Measurements from ENCODE around the gene MSL3B.

The MSL3B gene

DNA sequence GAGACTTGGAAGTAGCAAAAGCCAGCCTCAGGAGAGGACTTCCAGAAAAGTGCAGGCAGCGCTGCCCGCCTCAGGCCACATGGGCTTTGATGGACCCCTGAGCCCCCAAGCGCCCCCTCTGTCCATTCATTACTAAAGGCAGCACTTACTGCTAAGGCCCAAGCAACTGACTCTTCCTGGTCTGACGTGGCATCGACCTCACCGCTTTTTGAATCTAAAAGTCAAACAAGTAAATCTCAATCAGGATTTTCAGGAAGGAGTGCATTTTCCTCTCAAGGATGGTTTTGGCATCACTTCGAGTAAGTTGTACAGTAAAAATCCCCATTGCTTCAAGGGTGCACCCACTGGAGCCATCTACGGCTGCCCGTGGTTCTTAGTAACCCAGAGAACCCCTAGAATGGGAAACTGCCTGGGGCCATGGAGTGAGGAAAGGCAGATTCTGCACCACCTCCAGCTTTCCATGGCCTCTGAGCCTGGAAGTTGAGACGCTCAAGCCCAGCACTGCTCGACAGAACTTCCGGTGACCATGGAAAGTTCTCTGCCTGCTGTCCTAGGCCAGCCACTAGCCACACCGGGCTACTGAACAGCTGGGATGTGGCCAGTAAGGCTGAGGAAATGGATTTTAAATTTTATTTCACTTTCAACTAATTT, 20.8 kb downstream of the MSL3B start:
- Histone ChIP-seq H3K36me3 (ENCODE audit: insufficient read depth) (no peaks in the 10 kb centered on the region), H3K27ac (ENCODE audit: low read depth) (no peak overlapping the region), H3K4me1 (ENCODE audit: insufficient read depth) (no peaks in the 10 kb centered on the region), H3K4me3 (ENCODE audit: low read depth, low read length) (no peak overlapping the region)
- no peak for DNase-seq (ENCODE audit: extremely low spot score)
- WGBS = 98% methylated on average over 13 of the region's 13 CpGs

DNA sequence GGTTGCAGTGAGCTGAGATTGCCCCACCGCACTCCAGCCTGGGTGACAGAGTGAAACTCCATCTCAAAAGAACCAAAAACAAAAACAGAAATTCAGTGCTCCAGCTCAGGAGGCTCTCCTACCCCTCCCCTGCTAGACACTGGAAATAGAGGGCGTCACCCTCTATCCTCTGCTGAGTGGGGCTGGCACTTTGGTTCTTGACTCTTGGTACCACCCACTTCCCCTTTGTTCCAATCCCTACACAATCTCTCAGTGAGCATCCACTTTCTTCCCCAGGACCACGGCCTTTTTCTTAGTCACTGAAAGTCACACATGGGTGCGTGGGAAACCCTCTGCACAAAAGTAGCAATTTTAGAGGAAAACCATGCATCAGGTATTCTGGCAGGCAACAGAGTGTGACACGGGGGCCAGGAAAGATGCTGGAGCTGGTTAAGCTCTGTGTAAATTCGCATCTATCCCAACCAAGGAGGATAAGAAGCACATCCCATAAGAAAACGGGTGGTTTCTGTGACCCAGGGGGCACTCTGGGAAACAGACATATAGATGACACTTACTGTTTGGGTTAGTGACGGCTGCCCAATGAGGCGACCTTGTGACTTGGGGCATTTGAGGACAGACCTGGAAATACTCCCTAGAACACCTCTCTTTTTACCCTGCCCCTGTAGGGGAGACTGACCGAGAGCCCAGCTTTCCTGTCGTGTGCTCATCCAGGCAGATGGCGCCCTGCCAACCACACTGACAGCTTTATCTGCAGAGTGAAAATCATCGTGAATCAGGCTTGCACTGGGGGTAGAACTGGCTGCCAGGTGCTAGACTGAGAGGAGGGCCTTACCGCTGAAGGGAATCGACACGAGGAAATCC, 21.6 kb downstream of the MSL3B start:
- Histone ChIP-seq H3K4me3 (ENCODE audit: low read depth, low read length) (no peak overlapping the region), H3K27ac (ENCODE audit: low read depth) (no peak overlapping the region), H3K36me3 (ENCODE audit: insufficient read depth) (no peaks in the 10 kb centered on the region), H3K4me1 (ENCODE audit: insufficient read depth) (no peaks in the 10 kb centered on the region)
- 81% methylated on average over 16 of the region's 16 CpGs for WGBS
- DNase-seq (ENCODE audit: extremely low spot score) = no peak

DNA sequence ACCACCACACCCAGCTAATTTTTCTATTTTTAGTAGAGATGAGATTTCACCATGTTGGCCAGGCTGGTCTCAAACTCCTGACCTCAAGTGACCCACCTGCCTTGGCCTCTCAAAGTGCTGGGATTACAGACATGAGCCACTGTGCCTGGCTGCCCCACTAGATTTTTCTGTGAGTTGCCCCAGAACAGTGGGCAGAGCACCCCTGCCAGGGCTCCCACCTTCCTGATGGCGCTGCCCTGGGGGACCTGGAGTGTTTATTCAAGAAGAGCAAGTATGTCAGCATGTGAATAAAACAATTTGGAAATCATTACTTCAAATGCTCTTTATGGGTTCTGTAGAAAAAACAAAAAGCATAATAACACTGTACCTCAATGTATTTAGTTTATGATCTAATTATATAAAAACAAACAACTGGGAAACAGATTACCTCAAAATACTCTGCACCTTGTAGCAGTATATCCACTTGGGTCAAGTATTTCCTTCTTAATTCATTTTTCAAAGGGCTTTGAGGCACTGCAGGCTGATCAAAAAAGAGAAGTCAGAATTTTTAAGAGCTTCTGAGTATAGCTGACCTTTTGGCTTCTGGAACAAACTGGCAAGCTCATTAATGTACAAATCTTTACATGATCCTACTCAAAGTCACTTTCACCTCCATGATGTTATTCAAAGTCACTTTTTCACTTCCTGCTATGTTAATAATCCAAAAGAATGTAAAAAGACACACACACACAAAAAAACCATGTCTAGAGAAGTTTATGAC, 22.7 kb downstream of the MSL3B start:
- no peak for DNase-seq (ENCODE audit: extremely low spot score)
- H3K36me3 ChIP-seq (ENCODE audit: insufficient read depth) = no peaks in the 10 kb centered on the region
- no peak overlapping the region for H3K27ac ChIP-seq (ENCODE audit: low read depth)
- WGBS = 96% methylated on average over 1 of the region's 1 CpG
- H3K4me1 ChIP-seq (ENCODE audit: insufficient read depth) = no peaks in the 10 kb centered on the region
- no peak overlapping the region for H3K4me3 ChIP-seq (ENCODE audit: low read depth, low read length)

DNA sequence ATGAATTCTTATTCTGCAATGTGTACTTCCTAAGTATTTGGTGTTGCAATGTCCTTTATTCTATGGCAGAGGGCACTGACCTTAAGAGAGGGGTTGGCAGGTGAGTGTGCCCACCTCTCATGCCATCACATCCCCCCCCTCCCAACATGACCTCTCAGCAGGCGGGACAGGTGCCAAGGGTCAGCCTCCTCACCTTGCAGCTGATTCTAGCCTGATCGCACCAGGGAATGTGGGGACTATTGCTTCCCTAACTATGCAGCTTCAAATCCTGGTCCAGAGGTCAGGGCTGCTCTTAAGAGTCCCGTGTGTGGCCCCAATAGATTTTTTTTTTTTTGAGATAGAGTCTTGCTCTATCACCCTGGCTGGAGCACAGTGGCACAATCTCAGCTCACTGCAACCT, 23.4 kb downstream of the MSL3B start:
- H3K36me3 ChIP-seq (ENCODE audit: insufficient read depth) = no peaks in the 10 kb centered on the region
- 95% methylated on average over 3 of the region's 3 CpGs for WGBS
- no peak for DNase-seq (ENCODE audit: extremely low spot score)

DNA sequence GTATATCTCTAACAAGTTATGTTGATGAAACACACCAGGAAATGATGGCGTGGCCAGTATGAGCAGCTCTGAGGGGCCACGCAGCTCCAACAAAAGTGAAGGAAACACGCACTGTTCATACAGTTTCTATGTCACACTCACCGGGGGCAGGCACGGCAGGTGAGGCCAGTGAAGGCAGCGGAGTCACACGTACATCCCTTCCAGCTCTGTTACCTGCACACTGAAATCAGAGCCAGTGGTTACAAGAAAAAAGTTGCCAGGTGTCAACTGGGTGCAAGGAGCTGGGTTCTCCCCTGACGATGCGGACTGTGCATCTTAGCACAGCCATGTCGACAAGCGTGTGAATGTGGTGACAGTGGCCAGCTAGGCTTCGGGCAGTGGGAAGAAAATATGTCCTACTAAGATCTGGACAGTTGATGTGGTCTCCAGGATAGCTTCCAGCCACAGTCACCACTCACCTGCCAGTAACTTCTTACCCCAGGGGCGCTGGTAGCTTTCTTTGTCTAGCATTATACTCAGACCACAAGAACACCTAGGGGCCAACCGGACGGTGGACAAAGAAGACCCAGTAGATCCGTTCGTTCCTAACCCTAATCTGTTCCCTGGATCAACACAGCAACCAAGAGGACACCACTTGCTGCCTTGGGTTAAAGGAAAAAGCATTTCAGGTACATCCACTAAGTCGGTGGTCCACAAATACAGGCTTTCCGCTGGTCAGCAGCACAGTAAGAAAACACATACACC, 23.9 kb downstream of the MSL3B start:
- H3K36me3 ChIP-seq (ENCODE audit: insufficient read depth) = no peaks in the 10 kb centered on the region
- 94% methylated on average over 19 of the region's 19 CpGs for WGBS

More for the DNA sequence above, 23.4 kb downstream of the MSL3B start:
- H3K27ac ChIP-seq (ENCODE audit: low read depth) = no peak overlapping the region
- H3K4me1 ChIP-seq (ENCODE audit: insufficient read depth) = no peaks in the 10 kb centered on the region
- H3K4me3 ChIP-seq (ENCODE audit: low read depth, low read length) = no peak overlapping the region

DNA sequence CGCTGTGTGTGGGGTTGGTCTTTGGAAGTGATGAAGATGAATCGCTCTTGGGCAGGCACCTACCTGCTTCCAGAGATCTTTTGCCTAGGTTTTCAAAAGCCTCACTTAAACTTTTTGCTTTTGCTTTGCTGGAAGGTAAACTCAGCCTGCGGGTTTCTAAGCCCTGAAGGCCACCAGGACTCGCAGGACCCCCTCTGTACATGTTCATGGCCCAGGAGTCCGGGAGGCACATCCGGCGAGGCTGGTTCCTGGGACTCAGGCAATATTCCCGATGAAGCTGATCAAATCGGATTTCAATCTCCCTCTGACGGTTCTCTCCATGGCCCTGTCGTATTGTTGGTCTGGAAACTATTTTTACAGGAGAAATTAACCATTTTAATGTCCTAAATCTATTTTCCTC, 27.0 kb downstream of the MSL3B start:
- H3K36me3 ChIP-seq (ENCODE audit: insufficient read depth) = no peaks in the 10 kb centered on the region
- 95% methylated on average over 11 of the region's 11 CpGs for WGBS
- no peak for DNase-seq (ENCODE audit: extremely low spot score)
- no peak overlapping the region for H3K4me3 ChIP-seq (ENCODE audit: low read depth, low read length)
- no peak overlapping the region for H3K27ac ChIP-seq (ENCODE audit: low read depth)
- no peaks in the 10 kb centered on the region for H3K4me1 ChIP-seq (ENCODE audit: insufficient read depth)

More for the DNA sequence above, 23.9 kb downstream of the MSL3B start:
- Histone ChIP-seq H3K27ac (ENCODE audit: low read depth) (no peak overlapping the region), H3K4me3 (ENCODE audit: low read depth, low read length) (no peak overlapping the region), H3K4me1 (ENCODE audit: insufficient read depth) (no peaks in the 10 kb centered on the region)
- DNase-seq (ENCODE audit: extremely low spot score) = no peak

DNA sequence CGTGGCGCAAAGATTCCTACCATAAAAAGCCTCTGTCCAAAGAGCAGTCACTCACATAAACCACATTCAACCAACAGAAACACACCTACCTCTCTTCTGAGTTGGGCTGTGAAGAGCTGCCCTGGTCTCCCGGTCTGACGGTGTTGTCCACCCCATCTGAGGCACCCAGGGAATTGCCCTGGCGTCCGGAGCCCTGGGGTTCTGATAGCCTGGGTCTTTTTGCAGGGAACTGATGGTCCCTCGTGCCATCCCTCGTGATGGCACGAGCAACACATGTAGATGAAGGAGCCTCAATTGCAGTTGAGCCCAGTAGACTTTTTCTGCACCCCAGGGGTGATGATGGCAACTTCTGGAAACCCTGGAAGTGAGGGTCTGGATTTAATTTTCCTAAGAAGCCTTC, 27.7 kb downstream of the MSL3B start:
- DNase-seq (ENCODE audit: extremely low spot score) = no peak
- WGBS = 95% methylated on average over 9 of the region's 9 CpGs
- H3K27ac ChIP-seq (ENCODE audit: low read depth) = no peak overlapping the region
- H3K36me3 ChIP-seq (ENCODE audit: insufficient read depth) = no peaks in the 10 kb centered on the region
- H3K4me3 ChIP-seq (ENCODE audit: low read depth, low read length) = no peak overlapping the region
- H3K4me1 ChIP-seq (ENCODE audit: insufficient read depth) = no peaks in the 10 kb centered on the region

DNA sequence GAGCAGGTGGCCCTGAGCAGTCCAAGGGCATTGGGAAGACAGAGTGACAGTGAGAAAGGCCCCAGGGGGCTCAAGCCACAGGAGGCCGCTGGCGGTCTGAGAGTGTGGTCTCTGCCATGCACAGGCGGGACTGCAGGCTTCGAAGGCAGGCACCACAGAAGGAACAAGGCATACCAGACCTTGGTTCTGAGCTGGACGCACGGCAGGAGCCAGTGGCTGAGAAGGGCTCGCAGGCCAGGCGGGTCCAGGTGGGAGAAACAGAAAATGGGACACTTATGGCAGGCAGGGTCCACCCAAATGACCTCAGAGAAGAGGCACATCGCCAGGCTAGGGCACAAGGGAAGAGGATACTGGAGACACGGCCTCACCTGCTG, 28.8 kb downstream of the MSL3B start:
- Histone ChIP-seq H3K36me3 (ENCODE audit: insufficient read depth) (no peaks in the 10 kb centered on the region), H3K4me1 (ENCODE audit: insufficient read depth) (no peaks in the 10 kb centered on the region), H3K27ac (ENCODE audit: low read depth) (no peak overlapping the region), H3K4me3 (ENCODE audit: low read depth, low read length) (no peak overlapping the region)
- WGBS = 95% methylated on average over 10 of the region's 10 CpGs
- no peak for DNase-seq (ENCODE audit: extremely low spot score)

DNA sequence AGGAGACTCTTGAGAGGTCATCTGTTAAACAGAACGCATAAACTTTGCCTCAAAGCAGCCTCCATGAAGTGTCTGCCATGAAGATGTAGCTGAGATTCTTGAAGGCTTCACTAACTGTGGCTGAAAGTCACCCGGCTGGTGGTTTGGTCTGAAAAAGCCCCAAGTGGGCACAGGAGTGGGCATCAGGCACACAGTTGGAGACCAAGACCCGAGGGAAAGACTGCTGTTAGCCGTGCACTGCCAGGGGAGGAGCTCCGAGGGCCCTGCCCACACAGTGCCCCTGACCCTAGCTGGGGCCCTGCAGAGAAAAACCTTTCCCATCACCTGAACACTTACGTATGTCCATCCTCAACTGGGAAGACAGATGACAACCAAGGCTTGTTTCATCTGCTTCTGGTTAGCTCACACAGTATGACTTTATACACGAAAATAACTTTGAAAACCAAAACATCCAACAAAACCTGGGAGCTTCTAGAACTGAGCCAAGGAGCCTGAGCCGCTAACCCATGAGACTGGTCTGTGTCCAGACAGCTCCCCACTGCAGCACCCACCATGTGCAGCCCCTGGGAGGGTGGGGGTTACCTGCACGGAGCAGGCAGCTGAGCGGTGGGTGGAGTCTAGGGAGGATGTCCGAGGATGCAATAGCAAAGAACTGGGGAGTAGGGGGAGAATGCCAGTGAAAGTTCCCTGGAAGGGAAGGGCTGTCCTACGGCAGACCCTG, 29.3 kb downstream of the MSL3B start:
- Histone ChIP-seq H3K36me3 (ENCODE audit: insufficient read depth) (no peaks in the 10 kb centered on the region), H3K27ac (ENCODE audit: low read depth) (no peak overlapping the region), H3K4me1 (ENCODE audit: insufficient read depth) (no peaks in the 10 kb centered on the region), H3K4me3 (ENCODE audit: low read depth, low read length) (no peak overlapping the region)
- DNase-seq (ENCODE audit: extremely low spot score) = no peak
- 89% methylated on average over 12 of the region's 12 CpGs for WGBS

DNA sequence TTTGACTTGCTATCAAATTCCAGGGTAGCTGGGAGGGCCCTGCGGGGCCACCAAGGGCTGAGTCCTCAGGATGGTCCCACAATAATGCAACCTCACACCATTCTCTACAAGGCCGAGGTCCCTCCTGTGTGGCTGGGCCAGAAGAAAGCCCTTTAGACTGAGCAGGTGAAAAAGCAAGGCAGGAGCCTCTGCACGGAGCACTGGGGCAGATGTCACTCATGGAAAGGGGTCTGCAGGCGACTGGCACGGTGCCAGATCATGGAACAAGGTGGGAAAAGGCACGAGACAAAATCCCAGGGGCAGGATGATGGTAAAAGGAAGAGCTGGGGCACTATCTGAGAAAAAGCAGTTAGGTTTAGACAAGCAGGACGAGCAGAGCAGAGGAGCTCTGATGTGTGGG, 29.9 kb downstream of the MSL3B start:
- 75% methylated on average over 7 of the region's 7 CpGs for WGBS

DNA sequence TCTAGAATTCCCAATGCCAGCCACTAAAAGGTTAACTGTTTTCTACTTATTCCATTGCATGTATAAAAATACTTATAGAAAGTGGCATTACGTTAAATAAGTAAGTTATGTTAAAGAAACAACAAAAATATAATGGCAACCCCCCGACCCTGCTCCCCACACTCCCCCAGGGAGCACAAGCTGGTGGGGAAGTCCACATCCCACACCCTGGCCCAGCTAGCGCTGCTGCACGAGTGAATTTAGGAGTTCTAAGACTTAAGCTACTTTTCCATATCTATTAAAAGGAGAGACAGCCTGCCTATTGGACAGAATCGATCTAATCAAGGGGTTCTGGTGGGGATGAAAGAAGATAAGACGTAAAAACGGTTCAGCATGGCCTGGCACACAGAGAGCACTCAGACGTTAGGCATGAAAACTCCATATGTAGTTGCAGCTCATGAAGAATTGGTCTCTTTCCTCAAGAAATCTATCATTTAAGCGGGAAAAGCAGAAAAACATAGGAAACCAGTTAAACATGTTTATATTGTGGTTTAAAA, 30.4 kb downstream of the MSL3B start:
- Histone ChIP-seq H3K4me3 (ENCODE audit: low read depth, low read length) (no peak overlapping the region), H3K36me3 (ENCODE audit: insufficient read depth) (no peaks in the 10 kb centered on the region), H3K4me1 (ENCODE audit: insufficient read depth) (no peaks in the 10 kb centered on the region), H3K27ac (ENCODE audit: low read depth) (no peak overlapping the region)
- WGBS = 74% methylated on average over 9 of the region's 9 CpGs
- DNase-seq (ENCODE audit: extremely low spot score) = no peak

More for the DNA sequence above, 29.9 kb downstream of the MSL3B start:
- no peaks in the 10 kb centered on the region for H3K4me1 ChIP-seq (ENCODE audit: insufficient read depth)
- H3K36me3 ChIP-seq (ENCODE audit: insufficient read depth) = no peaks in the 10 kb centered on the region
- no peak for DNase-seq (ENCODE audit: extremely low spot score)
- H3K4me3 ChIP-seq (ENCODE audit: low read depth, low read length) = no peak overlapping the region
- no peak overlapping the region for H3K27ac ChIP-seq (ENCODE audit: low read depth)

DNA sequence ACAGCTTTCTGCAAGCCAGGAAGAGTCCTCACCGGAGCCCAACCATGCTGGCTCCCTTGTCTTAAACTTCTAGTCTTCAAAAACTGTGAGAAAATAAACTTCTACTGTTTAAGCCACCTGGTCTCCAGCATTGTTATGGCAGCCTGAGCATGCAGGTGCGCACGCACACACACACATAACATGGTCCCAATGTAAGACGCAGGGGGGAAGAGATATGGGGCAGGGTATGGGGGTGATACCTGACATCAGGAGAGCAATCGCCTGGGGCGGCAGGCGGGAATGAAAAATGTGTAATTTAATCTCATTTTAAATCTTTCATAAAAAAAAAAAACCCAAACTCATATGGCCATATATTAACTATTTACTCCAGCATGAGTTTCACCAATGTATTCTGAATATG, 31.8 kb downstream of the MSL3B start:
- no peak overlapping the region for H3K4me3 ChIP-seq (ENCODE audit: low read depth, low read length)
- over 99% methylated on average over 7 of the region's 7 CpGs for WGBS
- H3K27ac ChIP-seq (ENCODE audit: low read depth) = no peak overlapping the region
- no peaks in the 10 kb centered on the region for H3K4me1 ChIP-seq (ENCODE audit: insufficient read depth)
- no peaks in the 10 kb centered on the region for H3K36me3 ChIP-seq (ENCODE audit: insufficient read depth)
- DNase-seq (ENCODE audit: extremely low spot score) = no peak
